B cell (primary cell): ENCODE results near the gene ACTMAP. TPM values are rescaled to one million over a fixed set of nuclear protein-coding genes. Genes with fewer than 3 reads are reported as not detected.

ENCODE experiments used
- ATAC-seq: fragments of 200-7000 bp; cut with Tn5 transposase; one replicate; pipeline ENCODE4 v1.10.0; 2021; ENCODE audit warnings: low read depth, mild to moderate bottlenecking, moderate number of reproducible peaks, moderate library complexity
- CTCF ChIA-PET: fragments of 350-600 bp; sonication (Branson Sonifier 250); formaldehyde crosslinking; loops from one replicate; lab custom pipeline; 2021; ENCODE audit warnings: antibody characterized with exemption, inconsistent platforms; lab: Charles Lee
- POLR2A ChIA-PET: fragments of 350-600 bp; sonication (Branson Sonifier 250); formaldehyde crosslinking; loops from one replicate; lab custom pipeline; 2021; ENCODE audit warnings: antibody characterized with exemption; lab: Charles Lee
- DNase-seq: peaks from one replicate; pipeline ENCODE4 v3.0.0; 2013
- H2AFZ ChIP-seq: 2 replicates; pipeline ENCODE4 v1.6.1; 2012; ENCODE audit warnings: mild to moderate bottlenecking, low read depth, low read length; ENCODE audit not compliant: insufficient read depth, poor library complexity, severe bottlenecking
- H3K27ac ChIP-seq, 2 donors: 1 replicate in 1 of 2; 2 replicates in 1 of 2; pipeline ENCODE4 v1.5.1; 2012 to 2013; ENCODE audit warnings: low read length in 2 of 2, mild to moderate bottlenecking in 2 of 2, moderate library complexity in 1 of 2
- H3K27me3 ChIP-seq, 4 experiments: fragments of 200-600 bp in 1 of 4; sonication (generic) in 1 of 4; replicated peaks in 1 of 4; 1 replicate in 2 of 4; 2 replicates in 2 of 4; pipeline versions ENCODE4 v1.6.1 to v1.7.0; 2013 to 2016; ENCODE audit warnings: low read length in 3 of 4, mild to moderate bottlenecking in 2 of 4, mixed read lengths in 1 of 4, moderate library complexity in 1 of 4; ENCODE audit not compliant: insufficient read depth in 4 of 4, control insufficient read depth in 3 of 4; ENCODE audit errors: control extremely low read depth in 1 of 4
- H3K36me3 ChIP-seq, 2 experiments: replicated peaks in 1 of 2; 1 replicate in 1 of 2; 2 replicates in 1 of 2; pipeline versions ENCODE4 v1.6.1 to v1.7.1; 2013; ENCODE audit warnings: low read length in 1 of 2; ENCODE audit not compliant: insufficient read depth in 2 of 2, control insufficient read depth in 1 of 2; ENCODE audit errors: control extremely low read depth in 1 of 2, extremely low read depth in 1 of 2
- H3K4me1 ChIP-seq, 2 donors: fragments of 200-600 bp in 1 of 2; sonication (generic) in 1 of 2; 1 replicate in 1 of 2; 2 replicates in 1 of 2; pipeline versions ENCODE4 v1.5.1 to v1.6.1; 2013 to 2017; ENCODE audit warnings: low read length in 2 of 2; ENCODE audit not compliant: control insufficient read depth in 2 of 2, insufficient read depth in 2 of 2
- H3K4me2 ChIP-seq: replicated peaks from 2 replicates; pipeline ENCODE3; 2012; ENCODE audit warnings: mild to moderate bottlenecking, low read depth, low read length; ENCODE audit not compliant: poor library complexity, severe bottlenecking
- H3K4me3 ChIP-seq, 5 experiments: fragments of 200-600 bp in 1 of 5; sonication (generic) in 1 of 5; 1 replicate in 3 of 5; 2 replicates in 2 of 5; pipeline versions ENCODE4 v1.5.1 to v1.7.0; 2011 to 2016; ENCODE audit warnings: low read length in 4 of 5, mild to moderate bottlenecking in 4 of 5, low read depth in 2 of 5, control low read depth in 1 of 5, moderate library complexity in 1 of 5; ENCODE audit not compliant: insufficient read depth in 1 of 5; ENCODE audit errors: control extremely low read depth in 1 of 5, extremely low read depth in 1 of 5
- H3K79me2 ChIP-seq: fragments of 200-600 bp; sonication (generic); one replicate; pipeline ENCODE4 v1.6.0; 2016; ENCODE audit warnings: low read length; ENCODE audit not compliant: control insufficient read depth, insufficient read depth
- H3K9ac ChIP-seq: fragments of 200-600 bp; sonication (generic); 2 replicates; pipeline ENCODE4 v1.6.1; 2017; ENCODE audit warnings: mild to moderate bottlenecking, low read length, moderate library complexity
- H3K9me3 ChIP-seq, 3 donors: one replicate each; pipeline versions ENCODE4 v1.6.1 to v1.7.1; 2013; ENCODE audit warnings: low read length in 2 of 3; ENCODE audit not compliant: control insufficient read depth in 2 of 3, insufficient read depth in 1 of 3; ENCODE audit errors: control extremely low read depth in 1 of 3
- H4K20me1 ChIP-seq: 2 replicates; pipeline ENCODE4 v1.6.0; 2012; ENCODE audit warnings: mild to moderate bottlenecking, low read length; ENCODE audit not compliant: insufficient read depth, control insufficient read depth, poor library complexity, severe bottlenecking
- H3K27ac Mint-ChIP-seq: one replicate; pipeline ENCODE4 v1.8.0; 2021; ENCODE audit warnings: mixed read lengths
- H3K27me3 Mint-ChIP-seq: one replicate; pipeline ENCODE4 v1.8.0; 2021; ENCODE audit warnings: mixed read lengths
- H3K4me1 Mint-ChIP-seq: one replicate; pipeline ENCODE4 v1.8.0; 2021; ENCODE audit warnings: mixed read lengths
- H3K4me3 Mint-ChIP-seq: one replicate; pipeline ENCODE4 v1.8.0; 2021; ENCODE audit warnings: mixed read lengths
- H3K9me3 Mint-ChIP-seq: one replicate; pipeline ENCODE4 v1.8.0; 2022; ENCODE audit warnings: mixed read lengths; ENCODE audit not compliant: insufficient read depth
- EZH2 ChIP-seq: IDR thresholded peaks from 2 replicates; pipeline ENCODE4 v1.6.1; 2012; ENCODE audit warnings: borderline replicate concordance, low read depth, mild to moderate bottlenecking, moderate library complexity, low read length; ENCODE audit not compliant: insufficient read depth, poor library complexity, severe bottlenecking
- WGBS: methylation state at CpG from one replicate; pipeline ENCODE4 v1.1.5; 2013; ENCODE audit warnings: missing lambda C conversion rate; ENCODE audit not compliant: insufficient coverage; 5-methylcytosine and 5-hydroxymethylcytosine counted together
- intact Hi-C: fragments of 100-400 bp; cut with micrococcal nuclease; formaldehyde crosslinking; loops from one replicate; pipeline ENCODE4 v1.10.0; 2022
- polyA plus RNA-seq: library from polyadenylated mRNA; depleted of rRNA; stranded (reverse); fragments of >200 nt; gene quantifications from 2 replicates; pipeline ENCODE4 v1.2.3, GENCODE V29; 2012
- total RNA-seq, 2 donors: library from RNA; stranded (reverse); fragments of 120-200 nt in 1 of 2; gene quantifications; 1 replicate in 1 of 2; 2 replicates in 1 of 2; pipeline versions ENCODE4 v1.2.3 to v1.2.4, GENCODE V29; 2013 to 2022
- TF ChIP-seq, protein P1 (sequence below): fragments of 200-600 bp; IDR thresholded peaks from one replicate; pipeline ENCODE4 v1.8.0; 2022; ENCODE audit warnings: antibody characterized with exemption, mild to moderate bottlenecking

Gene ACTMAP
- total and polyA plus RNA-seq, 2 donors (not counting 1 experiment from before 2014, with no cell fraction given), result 7.7 to 10.2 TPM

DNA sequence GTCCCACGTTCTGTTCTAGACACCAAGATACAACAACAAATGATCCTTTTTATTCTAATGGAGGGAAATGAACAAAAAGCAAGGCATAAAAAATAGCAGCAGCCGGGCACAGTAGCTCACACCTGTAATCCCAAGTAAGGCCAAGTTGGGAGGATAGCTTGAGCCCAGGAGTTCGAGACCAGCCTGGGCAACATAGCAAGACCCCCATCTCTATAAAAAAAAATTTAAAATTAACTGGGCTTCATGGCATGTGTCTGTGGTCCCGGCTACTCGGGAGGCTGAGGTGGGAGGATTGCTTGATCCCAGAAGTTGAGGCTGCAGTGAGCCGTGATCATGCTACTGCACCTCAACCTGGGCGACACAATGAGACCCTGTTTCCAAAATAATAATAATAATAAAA lies 26.1 kb upstream of the ACTMAP start:
- Histone ChIP-seq H4K20me1 (peaks cover 25% of the 10 kb centered on the region), H3K27ac (peak overlapping the region; percentile 97 to 99), H3K4me1 (peaks cover 50 to 66% of the 10 kb centered on the region in 2 donors), H3K27me3 (no peaks in the 10 kb centered on the region), H3K36me3 (peaks cover 0 to 11% of the 10 kb centered on the region in 2 experiments), H2AFZ (no peak overlapping the region), H3K79me2 (peaks cover 31% of the 10 kb centered on the region), H3K4me2 (peak overlapping the region; percentile 89), H3K4me3 (no peak overlapping the region), H3K9ac (no peak overlapping the region), H3K9me3 (peaks cover 0 to 10% (median 0%) of the 10 kb centered on the region in 3 donors)
- Mint-ChIP-seq H3K27ac (no peak overlapping the region), H3K4me3 (peak overlapping the region; percentile 99), H3K27me3 (no peaks in the 10 kb centered on the region), H3K4me1 (peaks cover 61% of the 10 kb centered on the region), H3K9me3 (no peaks in the 10 kb centered on the region)
- DNase-seq, result no peak
- no peak for ATAC-seq
- CTCF ChIA-PET, result interaction anchor here (1.7 to 5.2 kb wide), 7 partner anchors 21 to 114 kb away, joined by 5 to 48 read pairs (median 29); partner anchors contain the start of genes ACTMAP, COQ8B, EGLN2 and ITPKC
- no CpG with 5 or more reads among the region's 7 CpGs for WGBS
- no peak for TF ChIP-seq EZH2
- TF ChIP-seq, protein P1, sequence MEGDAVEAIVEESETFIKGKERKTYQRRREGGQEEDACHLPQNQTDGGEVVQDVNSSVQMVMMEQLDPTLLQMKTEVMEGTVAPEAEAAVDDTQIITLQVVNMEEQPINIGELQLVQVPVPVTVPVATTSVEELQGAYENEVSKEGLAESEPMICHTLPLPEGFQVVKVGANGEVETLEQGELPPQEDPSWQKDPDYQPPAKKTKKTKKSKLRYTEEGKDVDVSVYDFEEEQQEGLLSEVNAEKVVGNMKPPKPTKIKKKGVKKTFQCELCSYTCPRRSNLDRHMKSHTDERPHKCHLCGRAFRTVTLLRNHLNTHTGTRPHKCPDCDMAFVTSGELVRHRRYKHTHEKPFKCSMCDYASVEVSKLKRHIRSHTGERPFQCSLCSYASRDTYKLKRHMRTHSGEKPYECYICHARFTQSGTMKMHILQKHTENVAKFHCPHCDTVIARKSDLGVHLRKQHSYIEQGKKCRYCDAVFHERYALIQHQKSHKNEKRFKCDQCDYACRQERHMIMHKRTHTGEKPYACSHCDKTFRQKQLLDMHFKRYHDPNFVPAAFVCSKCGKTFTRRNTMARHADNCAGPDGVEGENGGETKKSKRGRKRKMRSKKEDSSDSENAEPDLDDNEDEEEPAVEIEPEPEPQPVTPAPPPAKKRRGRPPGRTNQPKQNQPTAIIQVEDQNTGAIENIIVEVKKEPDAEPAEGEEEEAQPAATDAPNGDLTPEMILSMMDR, result no peak
- POLR2A ChIA-PET, result interaction anchor here (1.0 to 4.6 kb wide), 9 partner anchors 15 to 487 kb away, joined by 3 to 99 read pairs (median 9); partner anchors contain the start of genes ACTMAP, COQ8B, EGLN2 and HNRNPUL1
- intact Hi-C loops, result loop anchor here (1.0 to 5.0 kb wide), 4 partner anchors 22 to 1364 kb away; partner anchors contain the start of genes PLEKHG2 and SERTAD3

DNA sequence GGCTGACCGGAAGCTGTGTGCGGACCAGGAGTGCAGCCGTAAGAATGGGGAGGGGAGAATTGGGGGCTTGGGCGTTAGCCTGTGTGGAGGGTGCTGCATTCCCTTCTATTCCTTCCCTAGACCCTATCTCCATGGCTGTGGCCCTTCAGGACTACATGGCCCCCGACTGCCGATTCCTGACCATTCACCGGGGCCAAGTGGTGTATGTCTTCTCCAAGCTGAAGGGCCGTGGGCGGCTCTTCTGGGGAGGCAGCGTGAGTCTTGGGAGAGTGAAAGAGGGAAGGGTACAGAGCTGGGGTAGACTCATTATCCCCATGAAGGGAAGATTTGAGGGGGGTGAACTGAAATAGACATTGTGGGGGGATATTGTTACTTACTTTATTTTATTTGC lies 25.4 kb upstream of the ACTMAP start:
- no peaks in the 10 kb centered on the region for H3K27me3 ChIP-seq
- POLR2A ChIA-PET, result interaction anchor here (0.6 to 4.6 kb wide), 3 partner anchors 11 to 59 kb away, joined by 3 to 99 read pairs (median 3); partner anchors contain the start of genes ACTMAP, COQ8B, ITPKC and SNRPA
- peaks cover 21% of the 10 kb centered on the region for H4K20me1 ChIP-seq
- no peak for DNase-seq
- peaks cover 62% of the 10 kb centered on the region for H3K4me1 Mint-ChIP-seq
- no peak overlapping the region for H2AFZ ChIP-seq
- WGBS, result 100% methylated on average over 5 of the region's 10 CpGs
- peaks cover 0 to 8% of the 10 kb centered on the region in 2 experiments for H3K36me3 ChIP-seq
- no peak overlapping the region for H3K27ac ChIP-seq
- CTCF ChIA-PET, result interaction anchor here (3.9 to 5.2 kb wide), 4 partner anchors 21 to 113 kb away, joined by 29 to 48 read pairs (median 35); partner anchors contain the start of genes ACTMAP, EGLN2 and SNRPA
- no peak for ATAC-seq
- H3K79me2 ChIP-seq, result peaks cover 23% of the 10 kb centered on the region
- no peak overlapping the region for H3K4me3 ChIP-seq
- intact Hi-C loops, result loop anchor here (1.0 to 5.0 kb wide), 4 partner anchors 21 to 1363 kb away; partner anchors contain the start of genes PLEKHG2 and SERTAD3
- no peaks in the 10 kb centered on the region for H3K9me3 Mint-ChIP-seq
- no peak overlapping the region for H3K9ac ChIP-seq
- H3K4me1 ChIP-seq, result peaks cover 50 to 70% of the 10 kb centered on the region in 2 donors
- H3K9me3 ChIP-seq, result peaks cover 0 to 17% (median 0%) of the 10 kb centered on the region in 3 donors
- H3K27ac Mint-ChIP-seq, result peak overlapping the region; percentile 70
- peak overlapping the region; percentile 56 for H3K4me3 Mint-ChIP-seq
- H3K27me3 Mint-ChIP-seq, result no peaks in the 10 kb centered on the region
- no peak overlapping the region for H3K4me2 ChIP-seq
- TF ChIP-seq, protein P1, result no peak
